ENCODE data around the gene CDYL. TPM values are rescaled to one million over a fixed set of nuclear protein-coding genes. Genes with fewer than 3 reads are reported as not detected.

The CDYL gene
- total RNA-seq, 1 donor from 2014 or later: 12.2 TPM

DNA sequence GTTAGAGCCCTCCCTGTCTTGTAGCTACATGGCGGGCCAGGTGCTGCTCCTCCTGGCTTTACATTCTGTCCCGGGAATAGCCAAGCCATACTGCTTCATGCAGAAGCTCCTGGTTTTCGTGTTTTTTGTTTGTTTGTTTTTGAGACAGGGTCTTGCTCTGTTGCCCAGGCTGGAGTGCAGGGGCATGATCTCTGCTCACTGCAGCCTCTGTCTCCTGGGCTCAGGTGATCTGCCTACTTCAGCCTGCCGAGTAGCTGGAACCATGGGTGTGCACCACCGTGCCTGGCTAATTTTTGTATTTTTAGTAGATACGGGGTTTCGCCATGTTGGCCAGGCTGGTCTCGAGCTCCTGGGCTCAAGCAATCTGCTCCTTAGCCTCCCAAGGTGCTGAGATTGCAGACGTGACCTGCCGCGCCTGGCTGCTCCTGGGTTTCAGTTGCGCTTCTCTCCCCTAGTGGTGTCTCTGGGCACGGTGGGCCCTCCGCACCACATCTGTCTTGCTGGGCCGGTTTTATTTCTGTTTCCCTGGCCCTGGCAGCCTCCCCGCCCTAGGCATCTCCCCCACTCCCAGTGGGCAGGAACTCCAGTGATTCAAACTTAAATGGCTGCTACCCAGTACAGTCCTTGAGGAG is 12.9 kb downstream of the CDYL start:
- DNase-seq (ENCODE audit: low read depth): no peak
- TF ChIP-seq, protein P1, sequence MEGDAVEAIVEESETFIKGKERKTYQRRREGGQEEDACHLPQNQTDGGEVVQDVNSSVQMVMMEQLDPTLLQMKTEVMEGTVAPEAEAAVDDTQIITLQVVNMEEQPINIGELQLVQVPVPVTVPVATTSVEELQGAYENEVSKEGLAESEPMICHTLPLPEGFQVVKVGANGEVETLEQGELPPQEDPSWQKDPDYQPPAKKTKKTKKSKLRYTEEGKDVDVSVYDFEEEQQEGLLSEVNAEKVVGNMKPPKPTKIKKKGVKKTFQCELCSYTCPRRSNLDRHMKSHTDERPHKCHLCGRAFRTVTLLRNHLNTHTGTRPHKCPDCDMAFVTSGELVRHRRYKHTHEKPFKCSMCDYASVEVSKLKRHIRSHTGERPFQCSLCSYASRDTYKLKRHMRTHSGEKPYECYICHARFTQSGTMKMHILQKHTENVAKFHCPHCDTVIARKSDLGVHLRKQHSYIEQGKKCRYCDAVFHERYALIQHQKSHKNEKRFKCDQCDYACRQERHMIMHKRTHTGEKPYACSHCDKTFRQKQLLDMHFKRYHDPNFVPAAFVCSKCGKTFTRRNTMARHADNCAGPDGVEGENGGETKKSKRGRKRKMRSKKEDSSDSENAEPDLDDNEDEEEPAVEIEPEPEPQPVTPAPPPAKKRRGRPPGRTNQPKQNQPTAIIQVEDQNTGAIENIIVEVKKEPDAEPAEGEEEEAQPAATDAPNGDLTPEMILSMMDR (conservative IDR thresholded peaks at IDR 0.05; ENCODE audit: low read depth, low read length): peak; percentile 11
- H3K4me3 ChIP-seq (ENCODE audit: low read depth, low read length): no peak overlapping the region

GRCh38 chr6:4790158-4790899 is 14.1 kb downstream of the CDYL start:
- no peak overlapping the region for H3K4me3 ChIP-seq (ENCODE audit: low read depth, low read length)
- no peak for DNase-seq (ENCODE audit: low read depth)
- TF ChIP-seq, protein P1 (conservative IDR thresholded peaks at IDR 0.05; ENCODE audit: low read depth, low read length): peak; percentile 45

- TF ChIP-seq, protein P1 (conservative IDR thresholded peaks at IDR 0.05; ENCODE audit: low read depth, low read length): no peak
- H3K4me3 ChIP-seq (ENCODE audit: low read depth, low read length): no peak overlapping the region
- no peak for DNase-seq (ENCODE audit: low read depth)
These were observed 18.0 kb downstream of the CDYL start for GRCh38 chr6:4794140-4794707.

GRCh38 chr6:4797587-4797986 is 21.4 kb downstream of the CDYL start:
- TF ChIP-seq, protein P1 (conservative IDR thresholded peaks at IDR 0.05; ENCODE audit: low read depth, low read length): no peak
- H3K4me3 ChIP-seq (ENCODE audit: low read depth, low read length): no peak overlapping the region
- no peak for DNase-seq (ENCODE audit: low read depth)

DNA sequence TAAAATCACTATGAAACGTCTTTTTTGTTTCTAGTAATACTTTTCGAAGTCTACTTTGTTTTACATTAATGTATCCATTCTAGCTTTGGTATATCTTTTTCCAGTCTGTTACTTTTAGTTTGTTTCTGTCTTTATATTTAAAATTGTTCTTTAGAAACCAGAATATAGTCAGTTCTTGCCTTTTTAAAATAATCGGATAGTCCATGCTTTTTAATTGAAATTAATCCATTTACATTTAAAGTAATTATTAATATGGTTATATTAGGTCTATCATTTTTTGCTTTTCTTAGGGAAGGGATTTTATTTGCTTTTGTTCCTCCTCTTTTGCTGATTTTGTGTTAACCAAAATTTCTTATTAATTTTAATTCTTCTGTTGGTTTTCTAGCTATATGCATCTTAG is 23.7 kb downstream of the CDYL start:
- TF ChIP-seq, protein P1 (conservative IDR thresholded peaks at IDR 0.05; ENCODE audit: low read depth, low read length): no peak
- no peak overlapping the region for H3K4me3 ChIP-seq (ENCODE audit: low read depth, low read length)

GRCh38 chr6:4800662-4801061 is 24.5 kb downstream of the CDYL start:
- H3K4me3 ChIP-seq (ENCODE audit: low read depth, low read length): no peak overlapping the region
- DNase-seq (ENCODE audit: low read depth): no peak
- TF ChIP-seq, protein P1 (conservative IDR thresholded peaks at IDR 0.05; ENCODE audit: low read depth, low read length): no peak

More for the DNA sequence above, 23.7 kb downstream of the CDYL start:
- DNase-seq (ENCODE audit: low read depth): no peak

All from epithelial cell of proximal tubule (primary cell).